ENCODE results near the gene POLR2A.

The POLR2A gene

GRCh38 chr17:7484067-7484918 lies at the start of gene POLR2A:
POLR2A (plus strand) TSS chr17:7484366.
- DNase-seq, result peak; percentile 98

- no peak for DNase-seq
Measured at GRCh38 chr17:7435676-7436555, 48.2 kb upstream of the POLR2A start.

GRCh38 chr17:7436556-7437368 lies 47.4 kb upstream of the POLR2A start:
- DNase-seq, result peak; percentile 78

- DNase-seq, result no peak
Measured at GRCh38 chr17:7437369-7437863, 46.8 kb upstream of the POLR2A start.

GRCh38 chr17:7437950-7438614 lies 46.1 kb upstream of the POLR2A start:
- peak; percentile 70 for DNase-seq

GRCh38 chr17:7438656-7439460 lies 45.3 kb upstream of the POLR2A start:
- no peak for DNase-seq

GRCh38 chr17:7439462-7440112 lies 44.6 kb upstream of the POLR2A start, which contains the start of gene FGF11:
FGF11 (plus strand) TSS chr17:7439512; CDS start chr17:7439621, 109 bp downstream.
- no peak for DNase-seq

GRCh38 chr17:7440113-7440833 lies 43.9 kb upstream of the POLR2A start:
- peak; percentile 77 for DNase-seq

- DNase-seq, result peak; percentile 74
Measured at GRCh38 chr17:7440834-7441195, 43.4 kb upstream of the POLR2A start.

- DNase-seq, result no peak
Measured at GRCh38 chr17:7441266-7441665, 42.9 kb upstream of the POLR2A start.

- no peak for DNase-seq
Measured at GRCh38 chr17:7442142-7442541, 42.0 kb upstream of the POLR2A start.

GRCh38 chr17:7443499-7444485 lies 40.4 kb upstream of the POLR2A start:
- no peak for DNase-seq

- DNase-seq, result peak; percentile 76
Measured at GRCh38 chr17:7444682-7445618, 39.2 kb upstream of the POLR2A start, which contains the start of gene CHRNB1. CHRNB1 (plus strand) TSS chr17:7445061; CDS start chr17:7445128, 67 bp downstream.

- DNase-seq, result peak; percentile 49
Measured at GRCh38 chr17:7445619-7445968, 38.6 kb upstream of the POLR2A start.

GRCh38 chr17:7448461-7448860 lies 35.7 kb upstream of the POLR2A start:
- no peak for DNase-seq

- DNase-seq, result no peak
Measured at GRCh38 chr17:7459961-7460545, 24.1 kb upstream of the POLR2A start.
